NK-92 (cell line): ENCODE results near the gene PXK.
"Not testable (repeated sequence)": the region's sequence is repeated elsewhere in the genome, so short reads cannot be mapped to it uniquely, and the experiment has no call there.

ENCODE experiments used
- DNase-seq: peaks from one replicate; lab custom pipeline; 2025; ENCODE audit not compliant: unreplicated experiment; lab: John Stamatoyannopoulos, UW

The PXK gene

GRCh38 chr3:58332575-58333188 lies at the start of gene PXK:
PXK (plus strand) TSS chr3:58332892; CDS start chr3:58332989, 97 bp downstream.
- no peak for DNase-seq

- no peak for DNase-seq
Observed at GRCh38 chr3:58285334-58285733, 47.4 kb upstream of the PXK start.

GRCh38 chr3:58287354-58287753 lies 45.3 kb upstream of the PXK start:
- no peak for DNase-seq

GRCh38 chr3:58288011-58288728 lies 44.5 kb upstream of the PXK start:
- no peak for DNase-seq

- DNase-seq = not testable (repeated sequence)
Observed at GRCh38 chr3:58288964-58289613, 43.6 kb upstream of the PXK start.

GRCh38 chr3:58290446-58290845 lies 42.2 kb upstream of the PXK start:
- DNase-seq = not testable (repeated sequence)

- DNase-seq = no peak
Observed at GRCh38 chr3:58291671-58292338, 40.9 kb upstream of the PXK start.

GRCh38 chr3:58292866-58293265 lies 39.8 kb upstream of the PXK start:
- DNase-seq = no peak

- no peak for DNase-seq
Observed at GRCh38 chr3:58293516-58293915, 39.2 kb upstream of the PXK start.

- no peak for DNase-seq
Observed at GRCh38 chr3:58296269-58296668, 36.4 kb upstream of the PXK start.

- DNase-seq = no peak
Observed at GRCh38 chr3:58296843-58297242, 35.8 kb upstream of the PXK start.

- DNase-seq = no peak
Observed at GRCh38 chr3:58298190-58298589, 34.5 kb upstream of the PXK start.

GRCh38 chr3:58299075-58299474 lies 33.6 kb upstream of the PXK start:
- DNase-seq = no peak

- no peak for DNase-seq
Observed at GRCh38 chr3:58299839-58300516, 32.7 kb upstream of the PXK start.

GRCh38 chr3:58305882-58306711 lies 26.6 kb upstream of the PXK start, which contains the start of the genes HTD2 and RPP14:
HTD2 (plus strand) TSS chr3:58306520; CDS start chr3:58317614, 11,094 bp downstream.
RPP14 (plus strand) TSS chr3:58306245; CDS start chr3:58310330, 4,085 bp downstream.
- DNase-seq = peak; percentile 91

GRCh38 chr3:58307639-58308215 lies 25.0 kb upstream of the PXK start:
- DNase-seq = no peak

- no peak for DNase-seq
Observed at GRCh38 chr3:58308728-58309127, 24.0 kb upstream of the PXK start.

- DNase-seq = no peak
Observed at GRCh38 chr3:58317811-58318210, 14.9 kb upstream of the PXK start.

- no peak for DNase-seq
Observed at GRCh38 chr3:58321791-58322190, 10.9 kb upstream of the PXK start.

- DNase-seq = no peak
Observed at GRCh38 chr3:58322793-58323192, 9.9 kb upstream of the PXK start.
